Hepatocyte (in vitro differentiated cells): ENCODE measurements around the gene F11R.

Source experiments
- EZH2 ChIP-seq: fragments of 200-600 bp; sonication (generic); IDR thresholded peaks from 2 replicates; pipeline ENCODE4 v1.6.1; 2016; ENCODE audit warnings: antibody characterized with exemption, mild to moderate bottlenecking, borderline replicate concordance
- TF ChIP-seq, protein P1 (sequence below): fragments of 200-600 bp; sonication (generic); IDR thresholded peaks from 2 replicates; pipeline ENCODE4 v1.5.1; 2016; ENCODE audit warnings: antibody characterized with exemption, mild to moderate bottlenecking; ENCODE audit not compliant: poor library complexity

DNA sequence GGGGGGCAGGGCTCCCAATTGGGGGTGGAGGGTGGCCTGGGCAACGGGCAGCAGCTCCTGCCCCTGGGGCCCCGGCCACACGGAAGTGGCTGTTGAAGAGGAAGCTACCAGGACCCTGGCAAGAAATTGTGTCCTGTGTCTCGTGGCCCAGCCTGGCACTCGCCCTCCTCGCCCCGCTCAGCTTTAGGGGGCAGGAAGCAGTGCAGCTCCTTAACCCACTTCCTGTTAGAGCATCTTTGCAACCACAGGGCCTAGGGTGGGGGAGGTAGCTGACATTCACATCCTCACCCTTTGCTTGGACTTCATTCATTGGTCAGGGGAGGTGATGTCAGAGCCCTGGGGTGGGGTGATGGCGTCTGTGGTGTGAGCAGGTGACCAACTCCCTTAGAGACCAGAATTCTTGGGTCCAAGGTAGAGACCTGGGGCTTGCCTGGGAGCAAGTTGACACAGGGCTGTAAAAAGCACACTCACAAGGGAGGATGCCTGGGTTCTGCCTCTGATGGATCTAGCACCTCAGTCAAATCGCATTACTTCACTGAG lies 48.8 kb upstream of the F11R start, which contains the start of gene ARHGAP30:
- TF ChIP-seq, protein P1, sequence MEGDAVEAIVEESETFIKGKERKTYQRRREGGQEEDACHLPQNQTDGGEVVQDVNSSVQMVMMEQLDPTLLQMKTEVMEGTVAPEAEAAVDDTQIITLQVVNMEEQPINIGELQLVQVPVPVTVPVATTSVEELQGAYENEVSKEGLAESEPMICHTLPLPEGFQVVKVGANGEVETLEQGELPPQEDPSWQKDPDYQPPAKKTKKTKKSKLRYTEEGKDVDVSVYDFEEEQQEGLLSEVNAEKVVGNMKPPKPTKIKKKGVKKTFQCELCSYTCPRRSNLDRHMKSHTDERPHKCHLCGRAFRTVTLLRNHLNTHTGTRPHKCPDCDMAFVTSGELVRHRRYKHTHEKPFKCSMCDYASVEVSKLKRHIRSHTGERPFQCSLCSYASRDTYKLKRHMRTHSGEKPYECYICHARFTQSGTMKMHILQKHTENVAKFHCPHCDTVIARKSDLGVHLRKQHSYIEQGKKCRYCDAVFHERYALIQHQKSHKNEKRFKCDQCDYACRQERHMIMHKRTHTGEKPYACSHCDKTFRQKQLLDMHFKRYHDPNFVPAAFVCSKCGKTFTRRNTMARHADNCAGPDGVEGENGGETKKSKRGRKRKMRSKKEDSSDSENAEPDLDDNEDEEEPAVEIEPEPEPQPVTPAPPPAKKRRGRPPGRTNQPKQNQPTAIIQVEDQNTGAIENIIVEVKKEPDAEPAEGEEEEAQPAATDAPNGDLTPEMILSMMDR: no peak
- TF ChIP-seq EZH2: no peak
